ENCODE results near the gene NHERF2.

The NHERF2 gene

DNA sequence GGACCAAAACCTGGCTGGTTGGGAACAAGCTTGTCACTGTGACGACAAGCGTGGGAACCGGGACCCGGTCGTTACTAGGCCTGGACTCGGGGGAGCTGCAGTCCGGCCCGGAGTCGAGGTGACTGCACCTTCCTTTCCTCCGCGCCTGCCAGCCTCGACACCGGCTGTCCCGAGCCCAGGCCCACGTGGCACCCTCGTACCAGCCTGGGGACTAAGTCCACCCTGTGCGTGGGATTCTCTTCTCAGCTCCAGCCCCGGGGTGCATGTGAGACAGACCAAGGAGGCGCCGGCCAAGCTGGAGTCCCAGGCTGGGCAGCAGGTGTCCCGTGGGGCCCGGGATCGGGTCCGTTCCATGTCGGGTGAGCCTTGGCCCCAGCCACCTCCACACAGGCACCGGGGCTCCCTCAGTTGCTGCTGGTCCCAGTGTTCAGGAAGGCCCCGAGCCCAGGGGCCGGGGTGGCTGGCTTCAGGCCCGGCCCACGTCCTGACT is 52.7 kb downstream of the NHERF2 start:
- H3K4me3 Mint-ChIP-seq = no peak overlapping the region
- no peak for DNase-seq (ENCODE audit: low spot score in 2 of 2)
- no peak for ATAC-seq
- peaks cover 35% of the 10 kb centered on the region for H3K36me3 Mint-ChIP-seq
- H3K4me1 Mint-ChIP-seq = peaks cover 5% of the 10 kb centered on the region
- no peaks in the 10 kb centered on the region for H3K9me3 Mint-ChIP-seq
- no peak overlapping the region for H3K27ac Mint-ChIP-seq

DNA sequence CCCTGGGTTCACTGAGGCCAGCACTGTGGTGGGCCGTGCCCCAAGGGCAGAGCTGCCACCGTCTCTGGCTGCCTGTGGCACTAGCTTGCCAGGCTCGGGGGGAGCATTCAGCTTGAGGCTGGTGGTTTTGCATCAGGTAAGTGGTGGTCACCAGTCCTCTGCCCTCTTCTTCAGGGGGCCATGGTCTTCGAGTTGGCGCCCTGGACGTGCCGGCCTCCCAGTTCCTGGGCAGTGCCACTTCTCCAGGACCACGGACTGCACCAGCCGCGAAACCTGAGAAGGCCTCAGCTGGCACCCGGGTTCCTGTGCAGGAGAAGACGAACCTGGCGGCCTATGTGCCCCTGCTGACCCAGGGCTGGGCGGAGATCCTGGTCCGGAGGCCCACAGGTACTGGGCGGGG is 53.3 kb downstream of the NHERF2 start:
- peaks cover 5% of the 10 kb centered on the region for H3K4me1 Mint-ChIP-seq
- ATAC-seq (no peak), DNase-seq (ENCODE audit: low spot score in 2 of 2) (no peak)
- no peak overlapping the region for H3K27ac Mint-ChIP-seq
- H3K36me3 Mint-ChIP-seq = peaks cover 29% of the 10 kb centered on the region
- no peaks in the 10 kb centered on the region for H3K9me3 Mint-ChIP-seq
- H3K4me3 Mint-ChIP-seq = no peak overlapping the region

DNA sequence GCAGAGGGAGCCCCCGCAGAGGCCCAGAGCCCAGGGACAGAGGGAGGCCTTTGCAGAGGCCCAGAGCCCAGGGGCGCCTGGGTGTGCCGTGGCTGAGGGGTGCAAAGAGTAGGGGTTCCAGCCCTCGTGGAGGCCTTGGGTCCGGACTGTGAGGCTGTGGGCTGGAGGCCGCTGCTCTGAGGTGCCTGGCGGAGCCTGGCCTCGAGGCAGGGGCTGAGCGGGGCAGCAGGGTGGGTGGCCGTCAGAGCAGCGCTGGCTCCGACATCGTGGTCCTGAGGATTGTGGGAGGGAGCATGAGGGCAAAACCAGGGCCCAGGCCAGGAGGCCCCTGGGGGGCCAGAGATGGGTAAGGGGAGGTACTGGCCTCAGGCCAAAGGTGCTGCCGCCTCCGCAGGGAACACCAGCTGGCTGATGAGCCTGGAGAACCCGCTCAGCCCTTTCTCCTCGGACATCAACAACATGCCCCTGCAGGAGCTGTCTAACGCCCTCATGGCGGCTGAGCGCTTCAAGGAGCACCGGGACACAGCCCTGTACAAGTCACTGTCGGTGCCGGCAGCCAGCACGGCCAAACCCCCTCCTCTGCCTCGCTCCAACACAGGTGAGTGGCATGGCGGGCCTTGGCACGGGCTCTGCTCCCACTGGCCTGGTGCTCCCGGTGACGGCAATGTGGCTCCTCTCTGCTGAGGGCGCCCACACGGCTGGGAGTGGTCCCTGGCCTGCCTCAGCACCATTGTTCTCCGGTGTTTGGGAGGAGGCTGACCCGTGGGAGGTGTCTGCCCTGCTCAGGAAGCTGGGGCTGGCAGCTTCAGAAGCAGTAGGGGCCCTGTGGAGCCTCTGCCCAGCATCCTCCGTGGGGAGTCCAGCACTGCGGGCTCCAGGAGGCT is 54.7 kb downstream of the NHERF2 start:
- H3K27ac Mint-ChIP-seq = no peak overlapping the region
- H3K9me3 Mint-ChIP-seq = no peaks in the 10 kb centered on the region
- no peak overlapping the region for H3K4me3 Mint-ChIP-seq
- ATAC-seq = no peak
- peaks cover 5% of the 10 kb centered on the region for H3K4me1 Mint-ChIP-seq
- DNase-seq (ENCODE audit: low spot score in 2 of 2) = no peak
- H3K36me3 Mint-ChIP-seq = peaks cover 30% of the 10 kb centered on the region

DNA sequence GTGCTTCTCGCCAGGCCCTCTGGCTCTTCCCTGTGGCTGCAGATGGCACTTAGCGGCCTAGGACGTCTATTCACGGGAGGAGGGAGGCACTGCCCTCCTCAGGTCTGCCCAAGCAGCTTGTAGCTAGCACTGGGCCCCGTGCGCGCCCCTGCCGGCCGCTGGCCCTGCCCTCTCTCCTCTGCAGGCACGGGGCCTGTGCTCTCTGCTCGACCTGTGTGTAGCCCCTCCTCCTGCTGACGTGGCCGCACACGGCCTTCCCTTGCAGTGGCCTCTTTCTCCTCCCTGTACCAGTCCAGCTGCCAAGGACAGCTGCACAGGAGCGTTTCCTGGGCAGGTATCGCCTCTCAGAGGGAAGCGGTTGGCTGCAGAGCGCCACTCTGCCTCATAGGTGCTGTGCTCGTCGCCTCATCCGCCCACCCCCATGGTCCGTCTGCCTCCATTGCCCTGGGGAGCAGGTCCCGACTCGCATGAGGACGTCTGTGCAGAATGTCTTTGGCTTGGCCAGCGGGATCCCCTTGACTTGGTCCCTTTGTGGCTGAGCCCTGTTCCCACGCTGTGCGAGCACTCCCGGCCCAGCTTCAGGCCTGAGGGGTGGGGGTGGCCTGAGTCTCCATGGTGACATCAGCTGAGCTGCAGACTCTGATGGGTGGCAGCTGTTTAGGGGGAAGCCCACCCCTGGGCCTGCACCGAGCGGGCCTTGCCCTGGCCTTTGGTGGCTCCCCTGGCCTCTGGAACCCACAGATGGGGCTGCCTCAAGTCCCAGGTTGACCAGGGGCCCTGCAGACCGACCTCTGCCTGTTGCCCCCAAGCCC is 55.7 kb downstream of the NHERF2 start:
- Mint-ChIP-seq H3K4me1 (peaks cover 5% of the 10 kb centered on the region), H3K27ac (peak overlapping the region; percentile 38), H3K4me3 (no peak overlapping the region), H3K9me3 (no peaks in the 10 kb centered on the region), H3K36me3 (peaks cover 31% of the 10 kb centered on the region)
- DNase-seq (ENCODE audit: low spot score in 2 of 2) = no peak
- no peak for ATAC-seq

DNA sequence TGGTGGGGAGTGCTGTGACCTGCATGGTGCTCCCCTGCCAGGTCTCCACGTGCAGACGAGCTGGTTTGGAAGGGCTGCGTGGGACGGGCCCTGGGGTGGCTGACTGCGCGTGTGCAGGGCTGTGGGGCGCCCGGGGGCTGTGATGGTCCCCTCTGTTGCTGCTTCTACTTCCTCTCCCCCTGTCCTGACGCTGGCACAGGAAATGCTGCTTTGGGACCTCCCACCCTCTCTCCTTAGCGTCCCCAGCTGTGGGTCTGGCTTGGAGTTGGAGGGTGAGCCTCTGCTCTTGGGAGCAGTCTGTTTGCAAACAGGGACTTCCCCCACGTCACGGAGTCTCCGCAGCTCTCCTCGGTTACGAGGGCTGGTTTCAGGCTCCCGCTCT is 56.3 kb downstream of the NHERF2 start:
- H3K27ac Mint-ChIP-seq = no peak overlapping the region
- DNase-seq (ENCODE audit: low spot score in 2 of 2) (no peak), ATAC-seq (no peak)
- peaks cover 5% of the 10 kb centered on the region for H3K4me1 Mint-ChIP-seq
- H3K9me3 Mint-ChIP-seq = no peaks in the 10 kb centered on the region
- peaks cover 28% of the 10 kb centered on the region for H3K36me3 Mint-ChIP-seq
- no peak overlapping the region for H3K4me3 Mint-ChIP-seq

DNA sequence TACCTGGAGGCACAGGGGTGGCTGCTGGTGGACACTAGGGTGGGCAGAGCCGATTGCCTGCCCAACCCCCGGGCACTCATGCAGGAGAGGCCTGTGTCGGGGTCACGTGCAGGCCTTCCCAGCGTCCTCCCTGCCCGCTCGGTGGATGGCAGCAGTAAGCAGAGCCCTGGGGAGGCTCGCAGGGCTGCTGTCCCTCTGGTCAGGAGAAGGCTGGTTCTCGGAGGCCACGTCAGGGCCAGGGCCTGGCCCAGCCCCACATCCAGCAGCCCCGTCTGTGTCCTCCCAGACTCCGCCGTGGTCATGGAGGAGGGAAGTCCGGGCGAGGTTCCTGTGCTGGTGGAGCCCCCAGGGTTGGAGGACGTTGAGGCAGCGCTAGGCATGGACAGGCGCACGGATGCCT is 56.7 kb downstream of the NHERF2 start:
- no peaks in the 10 kb centered on the region for H3K9me3 Mint-ChIP-seq
- peaks cover 32% of the 10 kb centered on the region for H3K36me3 Mint-ChIP-seq
- peaks cover 5% of the 10 kb centered on the region for H3K4me1 Mint-ChIP-seq
- ATAC-seq (no peak), DNase-seq (ENCODE audit: low spot score in 2 of 2) (no peak)
- H3K4me3 Mint-ChIP-seq = no peak overlapping the region
- H3K27ac Mint-ChIP-seq = no peak overlapping the region

DNA sequence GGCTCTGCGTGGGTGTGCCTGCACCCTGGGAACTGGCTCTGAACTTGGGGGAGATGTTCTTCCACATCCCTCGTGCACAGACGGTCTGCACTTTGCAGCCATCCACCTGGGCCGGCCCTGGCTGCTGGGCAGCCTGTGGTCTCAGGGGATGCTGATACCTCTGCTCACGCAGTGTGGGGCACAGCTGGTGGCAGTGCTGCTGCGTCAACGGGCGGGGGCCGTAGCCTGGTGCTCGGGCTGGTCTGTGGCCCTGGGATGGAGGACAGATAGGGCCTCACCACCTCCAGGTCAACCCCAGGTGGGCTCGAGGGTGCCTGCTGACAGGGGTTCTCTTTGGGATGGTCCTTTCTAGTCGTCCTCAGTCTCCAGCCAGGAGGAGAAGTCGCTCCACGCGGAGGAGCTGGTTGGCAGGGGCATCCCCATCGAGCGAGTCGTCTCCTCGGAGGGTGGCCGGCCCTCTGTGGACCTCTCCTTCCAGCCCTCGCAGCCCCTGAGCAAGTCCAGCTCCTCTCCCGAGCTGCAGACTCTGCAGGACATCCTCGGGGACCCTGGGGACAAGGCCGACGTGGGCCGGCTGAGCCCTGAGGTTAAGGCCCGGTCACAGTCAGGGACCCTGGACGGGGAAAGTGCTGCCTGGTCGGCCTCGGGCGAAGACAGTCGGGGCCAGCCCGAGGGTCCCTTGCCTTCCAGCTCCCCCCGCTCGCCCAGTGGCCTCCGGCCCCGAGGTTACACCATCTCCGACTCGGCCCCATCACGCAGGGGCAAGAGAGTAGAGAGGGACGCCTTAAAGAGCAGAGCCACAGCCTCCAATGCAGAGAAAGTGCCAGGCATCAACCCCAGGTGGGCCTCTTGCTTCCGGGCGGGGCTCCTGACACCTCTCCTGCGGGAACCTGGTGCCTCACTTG is 57.4 kb downstream of the NHERF2 start:
- Mint-ChIP-seq H3K4me1 (peaks cover 5% of the 10 kb centered on the region), H3K36me3 (peaks cover 34% of the 10 kb centered on the region), H3K9me3 (no peaks in the 10 kb centered on the region), H3K4me3 (no peak overlapping the region), H3K27ac (no peak overlapping the region)
- no peak for DNase-seq (ENCODE audit: low spot score in 2 of 2)
- ATAC-seq = no peak

DNA sequence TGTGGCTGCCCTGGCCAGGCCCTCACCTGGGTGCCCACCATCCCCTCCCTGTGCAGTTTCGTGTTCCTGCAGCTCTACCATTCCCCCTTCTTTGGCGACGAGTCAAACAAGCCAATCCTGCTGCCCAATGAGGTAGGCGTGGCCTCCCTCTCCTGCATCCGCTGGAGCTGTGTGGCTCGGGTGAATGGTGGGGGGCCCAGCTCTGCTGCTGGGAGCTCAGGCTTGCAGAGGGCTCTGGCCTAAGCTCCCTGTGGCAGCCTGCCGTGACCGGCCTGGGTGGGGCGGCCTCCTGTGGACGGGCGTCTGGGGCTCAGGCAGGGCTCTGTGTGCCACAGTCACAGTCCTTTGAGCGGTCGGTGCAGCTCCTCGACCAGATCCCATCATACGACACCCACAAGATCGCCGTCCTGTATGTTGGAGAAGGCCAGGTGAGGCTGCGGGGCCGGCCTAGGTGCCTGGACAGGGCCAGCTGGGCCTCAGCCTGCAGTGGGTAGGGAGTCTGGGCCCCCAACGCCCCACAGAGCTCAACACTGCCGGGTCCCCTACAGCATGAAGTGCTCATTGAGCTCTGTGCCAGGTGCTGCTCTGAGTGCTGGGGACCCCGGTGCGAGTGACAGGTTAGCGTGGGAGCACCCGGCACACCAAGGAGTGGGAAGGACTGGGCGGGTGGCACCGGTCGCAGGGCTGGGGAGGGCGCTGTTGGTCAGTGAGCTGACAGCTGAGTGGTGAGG is 58.4 kb downstream of the NHERF2 start:
- Mint-ChIP-seq H3K4me1 (peaks cover 5% of the 10 kb centered on the region), H3K27ac (no peak overlapping the region), H3K4me3 (no peak overlapping the region), H3K9me3 (no peaks in the 10 kb centered on the region), H3K36me3 (peaks cover 32% of the 10 kb centered on the region)
- DNase-seq (ENCODE audit: low spot score in 2 of 2) = no peak
- ATAC-seq = no peak

DNA sequence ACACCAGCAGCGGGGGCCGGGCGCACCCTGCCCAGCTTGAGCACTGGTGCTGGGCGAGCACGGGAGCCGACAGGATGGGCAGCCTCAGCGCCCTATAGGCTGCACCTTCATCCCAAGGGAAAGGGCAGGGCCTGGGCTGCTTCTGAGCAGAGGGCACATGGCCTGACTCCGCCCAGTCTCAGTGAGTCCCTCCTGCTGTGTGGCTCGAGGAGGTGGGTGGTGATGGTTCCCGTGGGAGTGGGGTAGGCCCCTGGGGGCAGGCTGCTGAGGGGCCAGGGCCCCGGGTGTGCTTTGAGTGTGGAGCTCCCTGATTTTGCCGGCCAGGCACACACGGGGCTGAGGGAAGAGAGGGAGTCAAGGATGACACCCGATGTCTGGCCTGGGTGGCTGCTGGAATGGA is 59.0 kb downstream of the NHERF2 start:
- no peak overlapping the region for H3K27ac Mint-ChIP-seq
- DNase-seq (ENCODE audit: low spot score in 2 of 2) (no peak), ATAC-seq (no peak)
- H3K4me1 Mint-ChIP-seq = peaks cover 5% of the 10 kb centered on the region
- H3K4me3 Mint-ChIP-seq = no peak overlapping the region
- H3K9me3 Mint-ChIP-seq = no peaks in the 10 kb centered on the region
- peaks cover 25% of the 10 kb centered on the region for H3K36me3 Mint-ChIP-seq

DNA sequence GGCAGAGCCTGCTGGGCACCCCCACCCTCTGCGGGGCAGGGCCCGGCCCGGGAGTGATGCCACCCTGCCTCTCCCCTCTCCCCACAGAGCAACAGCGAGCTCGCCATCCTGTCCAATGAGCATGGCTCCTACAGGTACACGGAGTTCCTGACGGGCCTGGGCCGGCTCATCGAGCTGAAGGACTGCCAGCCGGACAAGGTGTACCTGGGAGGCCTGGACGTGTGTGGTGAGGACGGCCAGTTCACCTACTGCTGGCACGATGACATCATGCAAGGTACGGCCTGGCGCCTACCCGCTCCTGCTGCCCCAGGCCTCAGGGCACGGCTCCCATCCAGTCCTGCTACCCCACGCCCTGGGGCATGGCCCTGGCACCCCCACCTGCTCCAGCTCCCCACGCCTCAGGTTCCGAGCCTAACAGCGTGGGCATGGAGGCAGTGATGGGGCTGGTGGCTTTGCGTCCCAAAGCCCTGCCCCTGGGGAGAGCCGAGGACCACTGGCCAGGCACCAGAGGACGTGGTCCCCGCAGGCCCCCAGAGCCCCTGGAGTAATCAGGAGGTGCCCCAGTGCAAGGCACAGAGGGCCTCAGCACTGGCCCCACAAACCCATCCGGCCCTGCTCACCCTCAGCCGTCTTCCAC is 59.5 kb downstream of the NHERF2 start:
- Mint-ChIP-seq H3K27ac (no peak overlapping the region), H3K36me3 (peaks cover 23% of the 10 kb centered on the region), H3K4me3 (no peak overlapping the region), H3K4me1 (peaks cover 5% of the 10 kb centered on the region), H3K9me3 (no peaks in the 10 kb centered on the region)
- ATAC-seq (no peak), DNase-seq (ENCODE audit: low spot score in 2 of 2) (no peak)

DNA sequence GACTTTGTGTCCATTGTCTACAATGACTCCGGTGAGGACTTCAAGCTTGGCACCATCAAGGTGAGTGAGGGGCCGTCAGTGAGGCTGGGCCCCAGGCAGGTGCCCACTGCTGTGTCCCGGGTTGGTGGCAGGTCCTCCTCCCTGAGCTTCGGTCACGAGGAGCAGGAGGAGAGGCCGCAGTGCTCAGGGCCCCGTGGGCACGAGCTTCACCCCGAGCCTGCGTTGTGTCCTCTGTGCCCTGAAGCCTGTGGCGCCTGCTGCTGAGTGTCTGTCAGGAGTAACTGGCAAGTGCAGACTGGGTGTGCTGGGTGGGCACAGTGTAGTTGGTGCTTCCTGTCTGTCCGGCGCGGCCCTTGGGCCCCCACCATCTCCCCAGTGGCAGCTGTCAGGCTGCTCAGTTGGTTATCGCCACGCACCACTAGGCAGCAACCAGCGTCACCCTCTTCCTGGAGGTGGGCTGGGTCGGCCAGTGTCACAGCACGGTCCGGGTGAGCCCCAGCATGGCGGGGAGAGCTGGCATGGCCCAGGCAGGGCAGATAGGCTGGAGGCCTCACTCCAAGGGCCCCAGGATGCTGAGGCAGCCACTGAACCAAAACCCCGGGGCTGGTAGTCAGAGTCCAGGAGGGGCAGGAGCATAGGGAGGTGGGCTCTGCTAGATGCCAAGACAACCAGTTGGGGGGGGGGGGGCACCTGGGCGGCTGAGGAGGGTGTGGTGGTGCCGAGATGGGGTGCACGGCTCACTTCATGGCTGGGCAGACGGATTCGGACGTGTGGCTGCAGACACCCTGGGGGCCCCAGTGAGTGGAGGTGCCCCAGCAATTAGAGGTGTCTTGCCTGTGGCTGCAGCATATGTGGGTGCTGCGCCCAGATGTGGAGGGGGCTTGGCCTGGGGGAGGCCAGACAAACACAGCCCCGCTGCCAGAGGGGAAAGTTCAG is 60.4 kb downstream of the NHERF2 start:
- Mint-ChIP-seq H3K4me3 (no peak overlapping the region), H3K9me3 (no peaks in the 10 kb centered on the region), H3K4me1 (peaks cover 5% of the 10 kb centered on the region), H3K36me3 (peaks cover 23% of the 10 kb centered on the region), H3K27ac (no peak overlapping the region)
- DNase-seq (ENCODE audit: low spot score in 2 of 2) (no peak), ATAC-seq (no peak)

DNA sequence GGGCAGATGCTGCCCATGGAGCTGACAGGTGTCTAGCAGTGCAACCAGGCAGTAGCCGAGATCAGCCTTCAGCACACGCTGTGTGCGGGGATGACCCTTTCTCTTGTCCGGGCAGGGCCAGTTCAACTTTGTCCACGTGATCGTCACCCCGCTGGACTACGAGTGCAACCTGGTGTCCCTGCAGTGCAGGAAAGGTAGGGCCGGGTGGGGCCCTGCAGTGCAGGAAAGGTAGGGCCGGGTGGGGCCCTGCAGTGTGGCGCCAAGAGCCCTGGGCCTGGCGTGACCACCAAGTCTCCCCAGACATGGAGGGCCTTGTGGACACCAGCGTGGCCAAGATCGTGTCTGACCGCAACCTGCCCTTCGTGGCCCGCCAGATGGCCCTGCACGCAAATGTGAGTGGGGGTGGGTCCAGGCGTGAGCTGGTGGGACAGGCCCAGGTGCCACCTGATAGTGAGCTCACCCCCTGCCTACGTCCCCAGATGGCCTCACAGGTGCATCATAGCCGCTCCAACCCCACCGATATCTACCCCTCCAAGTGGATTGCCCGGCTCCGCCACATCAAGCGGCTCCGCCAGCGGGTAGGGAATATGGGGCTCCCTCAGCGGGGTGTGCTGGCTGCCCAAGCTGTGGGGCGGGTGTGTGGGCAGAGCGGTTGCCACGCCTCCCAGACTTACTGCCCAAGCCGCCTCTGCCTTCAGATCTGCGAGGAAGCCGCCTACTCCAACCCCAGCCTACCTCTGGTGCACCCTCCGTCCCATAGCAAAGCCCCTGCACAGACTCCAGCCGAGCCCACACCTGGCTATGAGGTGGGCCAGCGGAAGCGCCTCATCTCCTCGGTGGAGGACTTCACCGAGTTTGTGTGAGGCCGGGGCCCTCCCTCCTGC is 61.3 kb downstream of the NHERF2 start:
- Mint-ChIP-seq H3K27ac (no peak overlapping the region), H3K4me1 (no peaks in the 10 kb centered on the region), H3K4me3 (no peak overlapping the region), H3K9me3 (no peaks in the 10 kb centered on the region), H3K36me3 (peaks cover 29% of the 10 kb centered on the region)
- ATAC-seq (no peak), DNase-seq (ENCODE audit: low spot score in 2 of 2) (no peak)

Measured in stimulated activated effector memory CD8-positive, alpha-beta T cell treated with anti-CD3 and anti-CD28 coated beads, Interleukin-12 subunit alpha, Interleukin-12 subunit beta, amount 100 ng/mL, for 72 hours (primary cell).